ENCODE results near the gene N4BP2. TPM values are rescaled to one million over a fixed set of nuclear protein-coding genes. Genes with fewer than 3 reads are reported as not detected.

The N4BP2 gene
- polyA plus RNA-seq, 1 donor = 10.3 TPM

- no peak for DNase-seq
These were observed 136.9 kb downstream of the N4BP2 start for GRCh38 chr4:40193578-40193977.

- DNase-seq = no peak
These were observed 138.0 kb downstream of the N4BP2 start for GRCh38 chr4:40194602-40195161.

- no peak for DNase-seq
These were observed 138.8 kb downstream of the N4BP2 start for GRCh38 chr4:40195182-40196177.

- no peak for DNase-seq
These were observed 139.6 kb downstream of the N4BP2 start for GRCh38 chr4:40196272-40196671.

GRCh38 chr4:40196724-40197281 is 140.2 kb downstream of the N4BP2 start, which contains the start of gene RHOH:
RHOH (plus strand) TSS chr4:40197031; CDS start chr4:40243387, 46,356 bp downstream.
- no peak for DNase-seq

GRCh38 chr4:40197879-40198689 is 141.4 kb downstream of the N4BP2 start:
- no peak for DNase-seq

GRCh38 chr4:40199179-40199670 is 142.6 kb downstream of the N4BP2 start:
- no peak for DNase-seq

- DNase-seq = no peak
These were observed 143.6 kb downstream of the N4BP2 start for GRCh38 chr4:40199999-40200874.

GRCh38 chr4:40200875-40201801 is 144.5 kb downstream of the N4BP2 start:
- no peak for DNase-seq

GRCh38 chr4:40201898-40202297 is 145.2 kb downstream of the N4BP2 start:
- DNase-seq = no peak

- no peak for DNase-seq
These were observed 145.8 kb downstream of the N4BP2 start for GRCh38 chr4:40202474-40202873.

GRCh38 chr4:40204507-40205258 is 148.0 kb downstream of the N4BP2 start:
- DNase-seq = no peak

GRCh38 chr4:40205259-40206198 is 148.9 kb downstream of the N4BP2 start:
- no peak for DNase-seq

- DNase-seq = no peak
These were observed 149.8 kb downstream of the N4BP2 start for GRCh38 chr4:40206426-40206825.
